ACC112 (cell line): Measurements from ENCODE around the gene TRMT13.

Experiments used
- H2AFZ ChIP-seq: fragments of 200-600 bp; sonication (generic); one replicate; pipeline ENCODE4 v1.6.0; 2017; ENCODE audit warnings: antibody characterized with exemption, low read length; ENCODE audit not compliant: unreplicated experiment
- H3K27ac ChIP-seq: fragments of 200-600 bp; sonication (generic); 2 replicates; pipeline ENCODE4 v1.5.1; 2014; ENCODE audit warnings: low read depth, mild to moderate bottlenecking, antibody characterized with exemption, low read length, moderate library complexity
- H3K27me3 ChIP-seq: fragments of 200-600 bp; sonication (generic); 2 replicates; pipeline ENCODE4 v1.6.1; 2014; ENCODE audit warnings: mild to moderate bottlenecking, antibody characterized with exemption, low read length, moderate library complexity, mixed read lengths; ENCODE audit not compliant: insufficient read depth
- H3K36me3 ChIP-seq: fragments of 200-600 bp; sonication (generic); 2 replicates; pipeline ENCODE4 v1.6.1; 2016; ENCODE audit warnings: mild to moderate bottlenecking, antibody characterized with exemption, low read length, moderate library complexity, mixed read lengths; ENCODE audit not compliant: insufficient read depth
- H3K4me1 ChIP-seq: fragments of 200-600 bp; sonication (generic); one replicate; pipeline ENCODE4 v1.6.1; 2016; ENCODE audit warnings: low read length, mixed read lengths; ENCODE audit not compliant: insufficient read depth, unreplicated experiment, control insufficient read depth
- H3K4me3 ChIP-seq: fragments of 200-600 bp; sonication (generic); 2 replicates; pipeline ENCODE4 v1.5.1; 2014; ENCODE audit warnings: mild to moderate bottlenecking, low read depth, low read length
- H3K79me2 ChIP-seq: fragments of 200-600 bp; sonication (generic); one replicate; pipeline ENCODE4 v1.6.0; 2016; ENCODE audit warnings: low read length; ENCODE audit not compliant: control insufficient read depth, unreplicated experiment, insufficient read depth

TRMT13 gene

GRCh38 chr1:100132566-100133477 lies at the start of gene TRMT13, which contains the start of gene SASS6:
TRMT13 (plus strand) TSS chr1:100133163; CDS start chr1:100133169, 6 bp downstream.
SASS6 (minus strand) TSS chr1:100132930; CDS start chr1:100132814, 116 bp downstream.
- Histone ChIP-seq H3K4me3 (peak within 1 kb of the TSS; percentile 92), H3K27me3 (no peaks in the 10 kb centered on the region), H3K4me1 (peaks cover 27% of the 10 kb centered on the region), H3K36me3 (no peaks in the 10 kb centered on the region), H3K27ac (peak within 1 kb of the TSS; percentile 50), H3K79me2 (peaks cover 74% of the 10 kb centered on the region), H2AFZ (peak within 1 kb of the TSS; percentile 96)

- H3K79me2 ChIP-seq, result no peaks in the 10 kb centered on the region
- no peaks in the 10 kb centered on the region for H3K27me3 ChIP-seq
- H3K36me3 ChIP-seq, result peaks cover 23% of the 10 kb centered on the region
- H3K4me1 ChIP-seq, result no peaks in the 10 kb centered on the region
- H2AFZ ChIP-seq, result no peak overlapping the region
- no peak overlapping the region for H3K4me3 ChIP-seq
- no peak overlapping the region for H3K27ac ChIP-seq
Observed at GRCh38 chr1:100087396-100087795, 45.6 kb upstream of the TRMT13 start.

GRCh38 chr1:100089082-100089481 lies 43.9 kb upstream of the TRMT13 start:
- Histone ChIP-seq H3K27me3 (no peaks in the 10 kb centered on the region), H3K4me3 (no peak overlapping the region), H3K79me2 (no peaks in the 10 kb centered on the region), H2AFZ (no peak overlapping the region), H3K4me1 (no peaks in the 10 kb centered on the region), H3K27ac (no peak overlapping the region), H3K36me3 (peaks cover 14% of the 10 kb centered on the region)

- H3K27me3 ChIP-seq, result no peaks in the 10 kb centered on the region
- no peak overlapping the region for H3K4me3 ChIP-seq
- peaks cover 8% of the 10 kb centered on the region for H3K36me3 ChIP-seq
- H3K27ac ChIP-seq, result no peak overlapping the region
- H3K79me2 ChIP-seq, result no peaks in the 10 kb centered on the region
- H2AFZ ChIP-seq, result no peak overlapping the region
- no peaks in the 10 kb centered on the region for H3K4me1 ChIP-seq
Observed at GRCh38 chr1:100090471-100090870, 42.5 kb upstream of the TRMT13 start.

- Histone ChIP-seq H3K4me3 (no peak overlapping the region), H3K79me2 (no peaks in the 10 kb centered on the region), H2AFZ (no peak overlapping the region), H3K27me3 (no peaks in the 10 kb centered on the region), H3K4me1 (peaks cover 4% of the 10 kb centered on the region), H3K27ac (no peak overlapping the region), H3K36me3 (peaks cover 38% of the 10 kb centered on the region)
Observed at GRCh38 chr1:100100202-100100601, 32.8 kb upstream of the TRMT13 start.

GRCh38 chr1:100101564-100101963 lies 31.4 kb upstream of the TRMT13 start:
- Histone ChIP-seq H2AFZ (no peak overlapping the region), H3K27ac (no peak overlapping the region), H3K27me3 (no peaks in the 10 kb centered on the region), H3K4me1 (peaks cover 4% of the 10 kb centered on the region), H3K79me2 (no peaks in the 10 kb centered on the region), H3K4me3 (no peak overlapping the region), H3K36me3 (peaks cover 34% of the 10 kb centered on the region)

- Histone ChIP-seq H3K27ac (no peak overlapping the region), H3K27me3 (no peaks in the 10 kb centered on the region), H3K4me1 (no peaks in the 10 kb centered on the region), H2AFZ (no peak overlapping the region), H3K36me3 (peaks cover 11% of the 10 kb centered on the region), H3K4me3 (no peak overlapping the region), H3K79me2 (no peaks in the 10 kb centered on the region)
Observed at GRCh38 chr1:100107696-100108095, 25.3 kb upstream of the TRMT13 start.

GRCh38 chr1:100109554-100110066 lies 23.4 kb upstream of the TRMT13 start:
- no peaks in the 10 kb centered on the region for H3K4me1 ChIP-seq
- no peaks in the 10 kb centered on the region for H3K27me3 ChIP-seq
- peaks cover 5% of the 10 kb centered on the region for H3K36me3 ChIP-seq
- no peak overlapping the region for H3K27ac ChIP-seq
- H3K79me2 ChIP-seq, result no peaks in the 10 kb centered on the region
- no peak overlapping the region for H3K4me3 ChIP-seq
- H2AFZ ChIP-seq, result no peak overlapping the region

GRCh38 chr1:100115524-100115923 lies 17.4 kb upstream of the TRMT13 start:
- H3K27ac ChIP-seq, result no peak overlapping the region
- H3K4me1 ChIP-seq, result no peaks in the 10 kb centered on the region
- no peak overlapping the region for H3K4me3 ChIP-seq
- no peaks in the 10 kb centered on the region for H3K79me2 ChIP-seq
- no peaks in the 10 kb centered on the region for H3K27me3 ChIP-seq
- peaks cover 3% of the 10 kb centered on the region; the same call in 1 of the 2 replicates for H3K36me3 ChIP-seq
- H2AFZ ChIP-seq, result no peak overlapping the region

GRCh38 chr1:100122177-100122576 lies 10.8 kb upstream of the TRMT13 start:
- no peaks in the 10 kb centered on the region; the same call in 1 of the 2 replicates for H3K36me3 ChIP-seq
- H3K4me1 ChIP-seq, result no peaks in the 10 kb centered on the region
- H3K27me3 ChIP-seq, result no peaks in the 10 kb centered on the region
- no peak overlapping the region for H2AFZ ChIP-seq
- peaks cover 6% of the 10 kb centered on the region for H3K79me2 ChIP-seq
- no peak overlapping the region for H3K27ac ChIP-seq
- no peak overlapping the region for H3K4me3 ChIP-seq

GRCh38 chr1:100127226-100127625 lies 5.7 kb upstream of the TRMT13 start:
- peaks cover 18% of the 10 kb centered on the region for H3K4me1 ChIP-seq
- no peak overlapping the region for H3K27ac ChIP-seq
- no peaks in the 10 kb centered on the region for H3K27me3 ChIP-seq
- no peak overlapping the region for H3K4me3 ChIP-seq
- H3K36me3 ChIP-seq, result no peaks in the 10 kb centered on the region; the same call in 1 of the 2 replicates
- no peak overlapping the region for H2AFZ ChIP-seq
- peaks cover 53% of the 10 kb centered on the region for H3K79me2 ChIP-seq
